Pancreas (tissue), 10 donors: ENCODE measurements around the gene MCF2L2. TPM values are rescaled to one million over a fixed set of nuclear protein-coding genes. Genes with fewer than 3 reads are reported as not detected.

Source experiments
- ATAC-seq, 4 donors: fragments of 200-7000 bp; cut with Tn5 transposase; one replicate each; pipeline versions ENCODE4 v1.8.0 to v1.9.1; 2020; ENCODE audit warnings: mild to moderate bottlenecking in 4 of 4, moderate library complexity in 4 of 4
- DNase-seq, 6 donors: peaks; one replicate each; pipeline ENCODE4 v3.0.0-alpha.2; 2020
- FAIRE-seq: peaks from 2 replicates; lab custom pipeline; 2012; peaks lifted over from hg19 to GRCh38; lab: Jason Lieb, UNC
- H3K27ac ChIP-seq, 4 donors: fragments of 200-600 bp; sonication (generic); 1 replicate in 3 of 4; 2 replicates in 1 of 4; pipeline versions ENCODE4 v1.5.0 to v1.8.0; 2020
- H3K27me3 ChIP-seq, 4 donors: fragments of 200-600 bp; one replicate each; pipeline ENCODE4 v1.8.0; 2021
- H3K36me3 ChIP-seq, 3 donors: fragments of 200-600 bp; sonication (generic) in 1 of 3; one replicate each; pipeline versions ENCODE4 v1.5.0 to v1.8.0; 2020 to 2021
- H3K4me1 ChIP-seq, 3 donors: fragments of 200-600 bp; one replicate each; pipeline ENCODE4 v1.8.0; 2021
- H3K4me3 ChIP-seq, 4 donors: fragments of 200-600 bp; sonication (generic) in 2 of 4; one replicate each; pipeline versions ENCODE4 v1.5.0 to v1.8.0; 2020 to 2021
- H3K9me3 ChIP-seq, 4 donors: fragments of 200-600 bp; one replicate each; pipeline ENCODE4 v1.8.0; 2021
- WGBS, 2 donors: extraction: QIAGEN DNeasy Blood & Tissue Kit; methylation state at CpG; one replicate each; pipeline ENCODE4 v1.1.7; 2013; 5-methylcytosine and 5-hydroxymethylcytosine counted together
- intact Hi-C, 3 donors: fragments of 100-400 bp; cut with DNase I; formaldehyde crosslinking; loops; one replicate each; pipeline versions ENCODE4 v1.11.1 to v1.14.2; 2022
- polyA plus RNA-seq, 2 donors: library from polyadenylated mRNA; stranded (reverse); fragments of 200-250 nt; gene quantifications; one replicate each; pipeline ENCODE4 v1.2.3, GENCODE V29; 2013
- total RNA-seq, 6 donors: library from RNA; stranded (reverse); fragmentation: NEBNext Ultra II Directional in 4 of 6; extraction: Animal tissue kit (Norgen Biotek cat#: 25700) in 4 of 6; gene quantifications; one replicate each; pipeline versions ENCODE4 v1.2.1 to v1.2.4, GENCODE V29; 2021 to 2023
- TF ChIP-seq, protein P1 (sequence below), 4 donors: fragments of 200-600 bp; sonication (generic) in 3 of 4; IDR thresholded peaks; one replicate each; pipeline versions ENCODE4 v1.5.0 to v1.8.0; 2021; ENCODE audit warnings: antibody characterized with exemption in 4 of 4
- donor health status: healthy with polysubstance abuse.
- donor health status: DM: no; HTN: no; CAD: no; lungs with moderate emphysema.
- donor health status: DM: no; HTN: no; CAD: no.
- donor health status: control.
- donor health status: control.
- donor health status: Bipolar disorder and iron deficiency.
- donor health status: DM: yes; HTN: yes; CAD: no.
- donor health status: DM: no; HTN: no; CAD: no.
- donor health status: DM: no; HTN: no; CAD: no.
- donor health status: DM: yes; HTN: yes; CAD: no.

MCF2L2 gene
- total and polyA plus RNA-seq, 8 donors: 0.54 to 2.0 (median 0.97) TPM

- no peaks in the 10 kb centered on the region for H3K36me3 ChIP-seq
These were observed 58.8 kb downstream of the MCF2L2 start for GRCh38 chr3:183369627-183370026.

DNA sequence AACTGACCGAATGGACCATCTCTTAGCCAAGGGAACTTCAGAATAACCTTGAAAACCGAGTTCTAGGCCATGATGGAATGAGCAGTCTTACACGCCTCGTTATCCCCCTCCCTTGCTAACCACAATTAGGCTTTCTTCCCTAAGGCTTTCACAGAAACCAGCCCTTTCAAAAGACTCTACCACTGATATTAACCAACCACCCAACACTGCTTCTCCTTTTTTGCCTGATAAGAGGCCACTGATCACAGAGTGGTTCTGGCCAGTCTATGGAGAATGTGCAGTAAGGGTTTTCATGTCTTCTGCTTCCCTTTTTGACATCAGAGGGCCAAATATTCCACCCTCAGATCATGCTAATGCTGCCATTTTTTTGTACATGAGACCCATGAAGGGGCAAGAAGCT is 59.3 kb downstream of the MCF2L2 start:
- 91 to 92% methylated on average over 4 of the region's 4 CpGs for WGBS, 2 donors
- Histone ChIP-seq H3K27ac (no peak overlapping the region), H3K36me3 (no peaks in the 10 kb centered on the region), H3K27me3 (no peaks in the 10 kb centered on the region), H3K9me3 (no peaks in the 10 kb centered on the region), H3K4me1 (peaks cover 0 to 8% (median 0%) of the 10 kb centered on the region in 3 donors), H3K4me3 (no peak overlapping the region)
- DNase-seq (no peak), ATAC-seq (peak in 1 of 4 donors; percentile 44), FAIRE-seq (no peak)
- TF ChIP-seq, protein P1, sequence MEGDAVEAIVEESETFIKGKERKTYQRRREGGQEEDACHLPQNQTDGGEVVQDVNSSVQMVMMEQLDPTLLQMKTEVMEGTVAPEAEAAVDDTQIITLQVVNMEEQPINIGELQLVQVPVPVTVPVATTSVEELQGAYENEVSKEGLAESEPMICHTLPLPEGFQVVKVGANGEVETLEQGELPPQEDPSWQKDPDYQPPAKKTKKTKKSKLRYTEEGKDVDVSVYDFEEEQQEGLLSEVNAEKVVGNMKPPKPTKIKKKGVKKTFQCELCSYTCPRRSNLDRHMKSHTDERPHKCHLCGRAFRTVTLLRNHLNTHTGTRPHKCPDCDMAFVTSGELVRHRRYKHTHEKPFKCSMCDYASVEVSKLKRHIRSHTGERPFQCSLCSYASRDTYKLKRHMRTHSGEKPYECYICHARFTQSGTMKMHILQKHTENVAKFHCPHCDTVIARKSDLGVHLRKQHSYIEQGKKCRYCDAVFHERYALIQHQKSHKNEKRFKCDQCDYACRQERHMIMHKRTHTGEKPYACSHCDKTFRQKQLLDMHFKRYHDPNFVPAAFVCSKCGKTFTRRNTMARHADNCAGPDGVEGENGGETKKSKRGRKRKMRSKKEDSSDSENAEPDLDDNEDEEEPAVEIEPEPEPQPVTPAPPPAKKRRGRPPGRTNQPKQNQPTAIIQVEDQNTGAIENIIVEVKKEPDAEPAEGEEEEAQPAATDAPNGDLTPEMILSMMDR (IDR thresholded peaks at IDR 0.05): no peak
- intact Hi-C loops: no loop called here

More at GRCh38 chr3:183369627-183370026, 58.8 kb downstream of the MCF2L2 start:
- Histone ChIP-seq H3K4me1 (peaks cover 0 to 8% (median 0%) of the 10 kb centered on the region in 3 donors), H3K27me3 (no peaks in the 10 kb centered on the region), H3K27ac (no peak overlapping the region), H3K4me3 (no peak overlapping the region), H3K9me3 (no peaks in the 10 kb centered on the region)
- TF ChIP-seq, protein P1 (IDR thresholded peaks at IDR 0.05): no peak
- DNase-seq: no peak
- 87 to 92% methylated on average over 2 of the region's 2 CpGs for WGBS, 2 donors
- FAIRE-seq: no peak
- intact Hi-C loops: no loop called here
- ATAC-seq: no peak

- DNase-seq (no peak), ATAC-seq (no peak), FAIRE-seq (no peak)
- no peak overlapping the region for H3K4me3 ChIP-seq
- H3K27ac ChIP-seq: no peak overlapping the region
- TF ChIP-seq, protein P1 (IDR thresholded peaks at IDR 0.05): no peak
- no peaks in the 10 kb centered on the region for H3K9me3 ChIP-seq
- peaks cover 0 to 3% (median 0%) of the 10 kb centered on the region in 3 donors for H3K4me1 ChIP-seq
- H3K27me3 ChIP-seq: no peaks in the 10 kb centered on the region
- WGBS, 2 donors: 85 to 88% methylated on average over 3 of the region's 3 CpGs
- intact Hi-C loops: no loop called here
- no peaks in the 10 kb centered on the region for H3K36me3 ChIP-seq
These were observed 67.3 kb downstream of the MCF2L2 start for GRCh38 chr3:183360971-183361624.

DNA sequence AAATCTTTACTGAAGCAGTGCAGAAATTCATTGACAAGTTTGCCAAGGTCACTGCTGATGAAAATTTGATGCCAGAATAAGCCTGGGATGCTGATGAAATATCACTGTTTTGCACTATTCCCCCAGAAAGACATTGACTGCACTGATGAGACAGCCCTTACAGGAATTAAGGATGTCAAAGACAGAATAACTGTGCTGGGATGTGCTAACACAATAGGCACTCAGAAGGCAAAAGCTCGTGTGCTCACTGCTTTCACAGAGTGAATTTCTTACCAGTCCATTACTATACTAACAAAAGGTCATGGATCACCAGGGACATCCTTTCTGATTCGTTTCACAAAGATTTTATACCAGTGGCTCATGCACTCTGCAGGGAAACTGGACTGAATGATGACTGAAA is 69.4 kb downstream of the MCF2L2 start:
- WGBS, 2 donors: 39 to 40% methylated on average over 2 of the region's 2 CpGs
- Histone ChIP-seq H3K36me3 (no peaks in the 10 kb centered on the region), H3K27me3 (no peaks in the 10 kb centered on the region), H3K9me3 (no peaks in the 10 kb centered on the region), H3K27ac (no peak overlapping the region), H3K4me3 (no peak overlapping the region), H3K4me1 (no peaks in the 10 kb centered on the region)
- DNase-seq (no peak), ATAC-seq (no peak), FAIRE-seq (no peak)
- intact Hi-C loops: no loop called here
- TF ChIP-seq, protein P1 (IDR thresholded peaks at IDR 0.05): no peak

DNA sequence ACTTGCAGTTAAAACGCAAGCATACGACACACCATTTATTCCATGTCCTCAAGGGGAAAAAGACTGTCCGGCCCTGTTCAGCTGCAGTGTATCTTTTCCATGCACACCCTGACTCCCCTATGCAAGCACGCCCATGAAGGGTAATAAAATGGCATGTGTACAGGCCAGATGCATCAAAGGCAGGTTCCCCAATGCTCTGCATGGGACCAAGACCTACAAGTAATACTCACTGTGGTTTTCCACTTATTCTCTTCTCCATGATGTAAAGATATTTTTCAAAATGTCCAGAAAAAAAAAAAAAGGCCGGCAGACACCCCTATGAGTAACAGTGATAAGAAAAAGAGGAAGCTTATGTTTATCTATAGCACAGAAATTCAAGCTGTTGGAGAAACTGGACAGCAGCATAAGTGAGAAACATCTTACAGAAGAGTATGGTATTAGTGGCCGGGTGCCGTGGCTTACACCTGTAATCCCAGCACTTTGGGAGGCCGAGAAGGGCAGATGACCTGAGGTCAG is 70.8 kb downstream of the MCF2L2 start:
- no peaks in the 10 kb centered on the region for H3K9me3 ChIP-seq
- intact Hi-C loops: no loop called here
- no peak for DNase-seq
- no peak for FAIRE-seq
- H3K27me3 ChIP-seq: no peaks in the 10 kb centered on the region
- TF ChIP-seq, protein P1 (IDR thresholded peaks at IDR 0.05): no peak
- H3K36me3 ChIP-seq: no peaks in the 10 kb centered on the region
- H3K27ac ChIP-seq: no peak overlapping the region
- no peak for ATAC-seq
- no peak overlapping the region for H3K4me3 ChIP-seq
- H3K4me1 ChIP-seq: no peaks in the 10 kb centered on the region
- WGBS, 2 donors: 79 to 90% methylated on average over 8 of the region's 8 CpGs
